ENCODE data around the gene CD2AP. TPM values are rescaled to one million over a fixed set of nuclear protein-coding genes. Genes with fewer than 3 reads are reported as not detected.
"Not testable (repeated sequence)": the region's sequence is repeated elsewhere in the genome, so short reads cannot be mapped to it uniquely, and the experiment has no call there.

The CD2AP gene
- total RNA-seq, 4 donors from 2014 or later, result 21.1 to 27.3 (median 22.9) TPM

GRCh38 chr6:47563162-47563561 is 85.6 kb downstream of the CD2AP start:
- DNase-seq (ENCODE audit: low spot score) (no peak), ATAC-seq (ENCODE audit: low FRiP score) (no peak)
- TF ChIP-seq, protein P1, sequence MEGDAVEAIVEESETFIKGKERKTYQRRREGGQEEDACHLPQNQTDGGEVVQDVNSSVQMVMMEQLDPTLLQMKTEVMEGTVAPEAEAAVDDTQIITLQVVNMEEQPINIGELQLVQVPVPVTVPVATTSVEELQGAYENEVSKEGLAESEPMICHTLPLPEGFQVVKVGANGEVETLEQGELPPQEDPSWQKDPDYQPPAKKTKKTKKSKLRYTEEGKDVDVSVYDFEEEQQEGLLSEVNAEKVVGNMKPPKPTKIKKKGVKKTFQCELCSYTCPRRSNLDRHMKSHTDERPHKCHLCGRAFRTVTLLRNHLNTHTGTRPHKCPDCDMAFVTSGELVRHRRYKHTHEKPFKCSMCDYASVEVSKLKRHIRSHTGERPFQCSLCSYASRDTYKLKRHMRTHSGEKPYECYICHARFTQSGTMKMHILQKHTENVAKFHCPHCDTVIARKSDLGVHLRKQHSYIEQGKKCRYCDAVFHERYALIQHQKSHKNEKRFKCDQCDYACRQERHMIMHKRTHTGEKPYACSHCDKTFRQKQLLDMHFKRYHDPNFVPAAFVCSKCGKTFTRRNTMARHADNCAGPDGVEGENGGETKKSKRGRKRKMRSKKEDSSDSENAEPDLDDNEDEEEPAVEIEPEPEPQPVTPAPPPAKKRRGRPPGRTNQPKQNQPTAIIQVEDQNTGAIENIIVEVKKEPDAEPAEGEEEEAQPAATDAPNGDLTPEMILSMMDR (IDR thresholded peaks at IDR 0.05), result no peak

GRCh38 chr6:47566602-47567001 is 89.0 kb downstream of the CD2AP start:
- ATAC-seq (ENCODE audit: low FRiP score); DNase-seq (ENCODE audit: low spot score): not testable (repeated sequence)

- TF ChIP-seq, protein P1 (IDR thresholded peaks at IDR 0.05), result no peak
- DNase-seq (ENCODE audit: low spot score) (no peak), ATAC-seq (ENCODE audit: low FRiP score) (no peak)
Observed at GRCh38 chr6:47567586-47567985, 90.0 kb downstream of the CD2AP start.

GRCh38 chr6:47571488-47571887 is 93.9 kb downstream of the CD2AP start:
- ATAC-seq (ENCODE audit: low FRiP score) (no peak), DNase-seq (ENCODE audit: low spot score) (no peak)
- TF ChIP-seq, protein P1 (IDR thresholded peaks at IDR 0.05), result no peak

GRCh38 chr6:47573109-47573508 is 95.5 kb downstream of the CD2AP start:
- TF ChIP-seq, protein P1 (IDR thresholded peaks at IDR 0.05), result no peak
- no peak for ATAC-seq (ENCODE audit: low FRiP score)
- DNase-seq (ENCODE audit: low spot score), result no peak

GRCh38 chr6:47574789-47575188 is 97.2 kb downstream of the CD2AP start:
- DNase-seq (ENCODE audit: low spot score) (no peak), ATAC-seq (ENCODE audit: low FRiP score) (no peak)
- TF ChIP-seq, protein P1 (IDR thresholded peaks at IDR 0.05), result no peak

- no peak for DNase-seq (ENCODE audit: low spot score)
- TF ChIP-seq, protein P1 (IDR thresholded peaks at IDR 0.05), result no peak
- ATAC-seq (ENCODE audit: low FRiP score), result no peak
Observed at GRCh38 chr6:47579040-47579439, 101.5 kb downstream of the CD2AP start.

- TF ChIP-seq, protein P1 (IDR thresholded peaks at IDR 0.05), result no peak
- DNase-seq (ENCODE audit: low spot score) (no peak), ATAC-seq (ENCODE audit: low FRiP score) (no peak)
Observed at GRCh38 chr6:47581591-47581990, 104.0 kb downstream of the CD2AP start.
